GM12878 (cell line): ENCODE data around the gene AGT. TPM values are rescaled to one million over a fixed set of nuclear protein-coding genes. Genes with fewer than 3 reads are reported as not detected.

Experiments used
- ATAC-seq: fragments of 200-7000 bp; cut with Tn5 transposase; 3 replicates; pipeline ENCODE4 v1.9.1; 2020; ENCODE audit warnings: mild to moderate bottlenecking, moderate library complexity
- BruUV-seq: library from RNA; stranded (reverse); fragments of 400-500 nt; replicated peaks from 2 replicates; lab custom pipeline; 2021; lab: Mats Ljungman, UMichigan
- CTCF ChIA-PET: fragments of 300-600 bp; sonication (Branson Sonifier 250); formaldehyde crosslinking; extraction: SDS; loops from one replicate; lab custom pipeline; 2021; ENCODE audit warnings: inconsistent platforms; lab: Yijun Ruan, JAX
- POLR2A ChIA-PET: fragments of 350-600 bp; formaldehyde crosslinking; extraction: SDS; loops from one replicate; lab custom pipeline; 2021; ENCODE audit warnings: inconsistent platforms; lab: Charles Lee
- RAD21 ChIA-PET: fragments of 300-600 bp; sonication (Branson Sonifier 250); formaldehyde crosslinking; loops from one replicate; lab custom pipeline; 2023; ENCODE audit warnings: antibody characterized with exemption; ENCODE audit not compliant: unreplicated experiment; lab: Charles Lee
- SMC1A ChIA-PET: fragments of 300-600 bp; sonication (Branson Sonifier 250); formaldehyde crosslinking; loops from one replicate; lab custom pipeline; 2023; ENCODE audit not compliant: unreplicated experiment, uncharacterized antibody; lab: Charles Lee
- DNase-seq: peaks from one replicate; pipeline ENCODE4 v3.0.0-alpha.2; 2011; ENCODE audit warnings: low read depth, low spot score
- FAIRE-seq: peaks from 3 replicates; lab custom pipeline; 2011; peaks lifted over from hg19 to GRCh38; lab: Jason Lieb, UNC
- H2AFZ ChIP-seq: 2 replicates; pipeline ENCODE4 v1.6.0; 2011; ENCODE audit warnings: low read depth, low read length, control low read depth; ENCODE audit not compliant: control insufficient read depth
- H3K27ac ChIP-seq: 2 replicates; pipeline ENCODE4 v1.5.1; 2011; ENCODE audit warnings: control low read depth; ENCODE audit not compliant: control insufficient read depth, insufficient read depth
- H3K27me3 ChIP-seq, 2 experiments: replicated peaks in 1 of 2; 2 replicates each; pipeline versions ENCODE4 v1.6.0 to v1.6.1; 2011; ENCODE audit warnings: low read length in 1 of 2; ENCODE audit not compliant: control insufficient read depth in 2 of 2, insufficient read depth in 2 of 2
- H3K36me3 ChIP-seq, 2 experiments: 2 replicates each; pipeline ENCODE4 v1.5.1; 2011; ENCODE audit warnings: low read length in 1 of 2; ENCODE audit not compliant: control insufficient read depth in 2 of 2, insufficient read depth in 2 of 2
- H3K4me1 ChIP-seq: 2 replicates; pipeline ENCODE4 v1.6.1; 2011; ENCODE audit warnings: mild to moderate bottlenecking, low read length, moderate library complexity, mixed read lengths; ENCODE audit not compliant: control insufficient read depth, insufficient read depth
- H3K4me2 ChIP-seq: 2 replicates; pipeline ENCODE4 v1.6.0; 2011; ENCODE audit warnings: control low read depth; ENCODE audit not compliant: control insufficient read depth, insufficient read depth
- H3K4me3 ChIP-seq: fragments of 200-600 bp; sonication (generic); 2 replicates; pipeline ENCODE4 v1.5.1; 2016
- H3K79me2 ChIP-seq: 2 replicates; pipeline ENCODE4 v1.6.0; 2011; ENCODE audit warnings: low read length; ENCODE audit not compliant: control insufficient read depth, insufficient read depth
- H3K9ac ChIP-seq: 2 replicates; pipeline ENCODE4 v1.8.0; 2011; ENCODE audit warnings: low read length, control low read depth, mixed read lengths; ENCODE audit not compliant: control insufficient read depth, insufficient read depth
- H3K9me3 ChIP-seq: replicated peaks from 3 replicates; pipeline ENCODE4 v1.5.1; 2011; ENCODE audit warnings: mild to moderate bottlenecking, low read length; ENCODE audit not compliant: control insufficient read depth, insufficient read depth
- H4K20me1 ChIP-seq: 2 replicates; pipeline ENCODE4 v1.6.0; 2011; ENCODE audit not compliant: control insufficient read depth, insufficient read depth
- ATF3 ChIP-seq: IDR thresholded peaks from 2 replicates; pipeline ENCODE4 v1.6.1; 2011; ENCODE audit warnings: low read depth, mild to moderate bottlenecking, low read length, moderate library complexity, borderline replicate concordance; ENCODE audit errors: extremely low read depth
- CBX5 ChIP-seq: sonication (generic); IDR thresholded peaks from 2 replicates; pipeline ENCODE4 v1.6.1; 2016; ENCODE audit warnings: low read depth, moderate library complexity, mild to moderate bottlenecking, inconsistent platforms
- CEBPB ChIP-seq, 2 experiments: fragments of 150-350 bp in 1 of 2; IDR thresholded peaks; 2 replicates each; pipeline ENCODE4 v1.6.1; 2012 to 2014; ENCODE audit warnings: low read depth in 2 of 2, low read length in 2 of 2, borderline replicate concordance in 1 of 2, inconsistent platforms in 1 of 2
- CREB1 ChIP-seq: IDR thresholded peaks from 2 replicates; pipeline ENCODE4 v1.6.1; 2012; ENCODE audit warnings: low read depth, mild to moderate bottlenecking, inconsistent platforms
- ETV6 ChIP-seq, 2 experiments: fragments of 450-650 bp in 1 of 2; IDR thresholded peaks in 1 of 2; conservative IDR thresholded peaks in 1 of 2; 2 replicates each; pipeline ENCODE4 v1.6.1; 2014; ENCODE audit warnings: antibody characterized with exemption in 1 of 2, borderline replicate concordance in 1 of 2, low read depth in 1 of 2, mild to moderate bottlenecking in 1 of 2, moderate library complexity in 1 of 2
- MAX ChIP-seq: IDR thresholded peaks from 2 replicates; pipeline ENCODE4 v1.6.1; 2012; ENCODE audit warnings: low read depth, low read length, improper control_type of control experiment
- MEF2A ChIP-seq: IDR thresholded peaks from 2 replicates; pipeline ENCODE4 v1.6.1; 2011; ENCODE audit warnings: low read depth, mild to moderate bottlenecking, low read length, moderate library complexity; ENCODE audit not compliant: insufficient read depth
- NFYA ChIP-seq: IDR thresholded peaks from 2 replicates; pipeline ENCODE4 v1.6.1; 2011; ENCODE audit warnings: low read depth, mild to moderate bottlenecking, low read length, improper control_type of control experiment, borderline replicate concordance
- NR2F1 ChIP-seq: fragments of 450-650 bp; conservative IDR thresholded peaks from 2 replicates; pipeline ENCODE4 v1.6.1; 2017; ENCODE audit warnings: mild to moderate bottlenecking
- POLR2AphosphoS2 ChIP-seq: IDR thresholded peaks from 2 replicates; pipeline ENCODE4 v1.6.1; 2011; ENCODE audit warnings: low read depth, mild to moderate bottlenecking, low read length, improper control_type of control experiment, moderate library complexity
- POLR2AphosphoS5 ChIP-seq: IDR thresholded peaks from 2 replicates; pipeline ENCODE4 v1.6.1; 2011; ENCODE audit warnings: mild to moderate bottlenecking, low read length, inconsistent platforms
- REST ChIP-seq: IDR thresholded peaks from 2 replicates; pipeline ENCODE4 v1.6.1; 2012; ENCODE audit warnings: mild to moderate bottlenecking, low read depth, low read length
- SUPT20H ChIP-seq: IDR thresholded peaks from 2 replicates; pipeline ENCODE4 v1.6.1; 2011; ENCODE audit warnings: low read depth, mild to moderate bottlenecking, low read length, moderate library complexity, borderline replicate concordance; ENCODE audit not compliant: control insufficient read depth
- TAF1 ChIP-seq: IDR thresholded peaks from 2 replicates; pipeline ENCODE4 v1.6.1; 2011; ENCODE audit warnings: mild to moderate bottlenecking, low read depth, low read length, borderline replicate concordance
- WGBS: methylation state at CpG from one replicate; pipeline ENCODE4 v1.1.6; 2016; ENCODE audit warnings: low lambda C conversion rate; ENCODE audit not compliant: insufficient replicate concordance, insufficient coverage; ENCODE audit errors: missing lambda C conversion rate; 5-methylcytosine and 5-hydroxymethylcytosine counted together
- in situ Hi-C: fragments of 300-500 bp; cut with MboI; formaldehyde crosslinking; loops from 9 replicates; pipeline ENCODE4 v1.14.3; 2018; ENCODE audit warnings: mixed read lengths
- intact Hi-C: fragments of 100-400 bp; cut with micrococcal nuclease; formaldehyde crosslinking; loops from one replicate; pipeline ENCODE4 v1.14.2; 2022; ENCODE audit not compliant: unreplicated experiment
- polyA plus RNA-seq, 11 experiments: library from polyadenylated mRNA; depleted of rRNA in 4 of 11; unstranded in 6 of 11; stranded (reverse) in 5 of 11; fragments of >200 nt; fragmentation: Nextera tagmentation in 4 of 11; fragmentation: Illumina TruSeq in 1 of 11; extraction: Ambion mirVana in 4 of 11; extraction: Trizol in 1 of 11; gene quantifications; 1 replicate in 1 of 11; 2 replicates in 10 of 11; pipeline versions ENCODE4 v1.2.1 to v1.2.3, GENCODE V29; 2011 to 2016; ENCODE audit warnings: inconsistent platforms in 2 of 11, missing spikeins in 2 of 11, low read depth in 1 of 11
- total RNA-seq, 4 experiments: library from RNA; depleted of rRNA in 3 of 4; stranded (reverse); fragments of >200 nt in 3 of 4; fragmentation: Illumina TruSeq in 1 of 4; extraction: Trizol in 1 of 4; gene quantifications; 2 replicates each; pipeline versions ENCODE4 v1.2.1 to v1.2.3, GENCODE V29; 2013 to 2021
- TF ChIP-seq, protein P1 (sequence below): fragments of 150-350 bp; IDR thresholded peaks from 2 replicates; pipeline ENCODE4 v1.6.1; 2014; ENCODE audit warnings: mild to moderate bottlenecking, low read depth, low read length
- TF ChIP-seq, protein P2 (sequence below): IDR thresholded peaks from 2 replicates; pipeline ENCODE4 v1.6.1; 2011; ENCODE audit warnings: low read depth, low read length, improper control_type of control experiment, borderline replicate concordance

Gene AGT
- total and polyA plus RNA-seq, 10 of the 15 experiments (the other 5 are each of a cell fraction or from before 2014, with no cell fraction given) = 0.69 TPM; not detected in 9

DNA sequence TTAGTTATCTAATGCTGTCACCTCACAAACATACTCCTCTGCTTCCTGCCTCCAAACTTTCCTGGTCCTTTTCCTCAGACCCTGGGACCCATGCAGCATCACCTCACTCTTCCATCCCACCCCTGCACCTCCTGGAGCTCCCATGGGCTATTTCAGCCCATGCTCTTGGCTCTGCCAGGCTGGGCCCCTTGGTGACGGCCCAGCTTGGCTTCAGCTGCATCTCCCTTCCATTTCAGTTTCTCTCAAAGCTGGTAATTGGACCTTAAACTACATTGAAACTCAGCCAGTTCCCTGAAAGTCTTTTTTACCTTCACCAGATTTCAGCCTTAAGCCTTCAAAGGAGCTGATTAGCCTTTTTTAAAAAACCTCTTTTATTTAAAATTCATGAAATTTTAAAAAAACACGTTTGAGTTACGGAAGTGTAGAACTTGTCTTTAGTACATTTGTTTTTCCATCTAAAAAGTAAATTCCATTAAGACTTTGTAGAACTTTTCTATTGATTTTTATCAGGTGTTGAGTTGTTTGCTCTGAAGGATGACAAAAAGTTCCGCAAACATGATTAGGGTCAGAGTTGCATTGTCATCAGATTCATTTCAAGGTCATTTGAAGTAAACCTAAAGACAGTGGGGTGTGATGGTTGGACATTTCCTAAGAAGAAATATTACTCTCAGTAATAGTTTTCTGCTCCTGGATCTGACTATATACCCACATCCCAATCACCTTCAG lies 33.5 kb downstream of the AGT start:
- Histone ChIP-seq H3K4me3 (no peak overlapping the region), H4K20me1 (no peaks in the 10 kb centered on the region), H3K36me3 (peaks cover 5 to 20% of the 10 kb centered on the region in 2 experiments; a peak in 3 of 4 replicates), H3K4me1 (no peaks in the 10 kb centered on the region), H3K9ac (no peak overlapping the region), H3K27ac (no peak overlapping the region), H2AFZ (no peak overlapping the region), H3K9me3 (no peaks in the 10 kb centered on the region), H3K4me2 (no peak overlapping the region), H3K79me2 (no peaks in the 10 kb centered on the region)
- SMC1A ChIA-PET = no interaction called here
- DNase-seq = no peak
- POLR2A ChIA-PET = no interaction called here
- no TSS peak for BruUV-seq
- RAD21 ChIA-PET = no interaction called here
- no peak for ATAC-seq
- FAIRE-seq = no peak
- intact Hi-C loops (no loop called here), in situ Hi-C loops (no loop called here)
- TF ChIP-seq REST = no peak
- TF ChIP-seq TAF1 = no peak
- TF ChIP-seq MAX = no peak
- TF ChIP-seq SUPT20H = no peak
- TF ChIP-seq, protein P1, sequence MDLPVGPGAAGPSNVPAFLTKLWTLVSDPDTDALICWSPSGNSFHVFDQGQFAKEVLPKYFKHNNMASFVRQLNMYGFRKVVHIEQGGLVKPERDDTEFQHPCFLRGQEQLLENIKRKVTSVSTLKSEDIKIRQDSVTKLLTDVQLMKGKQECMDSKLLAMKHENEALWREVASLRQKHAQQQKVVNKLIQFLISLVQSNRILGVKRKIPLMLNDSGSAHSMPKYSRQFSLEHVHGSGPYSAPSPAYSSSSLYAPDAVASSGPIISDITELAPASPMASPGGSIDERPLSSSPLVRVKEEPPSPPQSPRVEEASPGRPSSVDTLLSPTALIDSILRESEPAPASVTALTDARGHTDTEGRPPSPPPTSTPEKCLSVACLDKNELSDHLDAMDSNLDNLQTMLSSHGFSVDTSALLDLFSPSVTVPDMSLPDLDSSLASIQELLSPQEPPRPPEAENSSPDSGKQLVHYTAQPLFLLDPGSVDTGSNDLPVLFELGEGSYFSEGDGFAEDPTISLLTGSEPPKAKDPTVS = no peak
- TF ChIP-seq CEBPB (IDR thresholded peaks at IDR 0.05; ENCODE audit: borderline replicate concordance in 1 of 2, low read depth in 2 of 2, low read length in 2 of 2) = no peak
- TF ChIP-seq NR2F1 = no peak
- TF ChIP-seq CBX5 = no peak
- TF ChIP-seq, protein P2, sequence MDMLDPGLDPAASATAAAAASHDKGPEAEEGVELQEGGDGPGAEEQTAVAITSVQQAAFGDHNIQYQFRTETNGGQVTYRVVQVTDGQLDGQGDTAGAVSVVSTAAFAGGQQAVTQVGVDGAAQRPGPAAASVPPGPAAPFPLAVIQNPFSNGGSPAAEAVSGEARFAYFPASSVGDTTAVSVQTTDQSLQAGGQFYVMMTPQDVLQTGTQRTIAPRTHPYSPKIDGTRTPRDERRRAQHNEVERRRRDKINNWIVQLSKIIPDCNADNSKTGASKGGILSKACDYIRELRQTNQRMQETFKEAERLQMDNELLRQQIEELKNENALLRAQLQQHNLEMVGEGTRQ = no peak
- TF ChIP-seq ETV6 (conservative IDR thresholded peaks at IDR 0.05 in 1 of 2, IDR thresholded peaks at IDR 0.05 in 1 of 2; ENCODE audit: borderline replicate concordance in 1 of 2, low read depth in 1 of 2) = no peak
- no peak for TF ChIP-seq NFYA
- TF ChIP-seq POLR2AphosphoS2 = no peak
- no peak for TF ChIP-seq CREB1
- no peak for TF ChIP-seq MEF2A
- no peak for TF ChIP-seq POLR2AphosphoS5
- TF ChIP-seq ATF3 = no peak
- TF ChIP-seq, all 136 proteins: peak for 0
- 75% methylated on average over 4 of the region's 4 CpGs for WGBS
- no peaks in the 10 kb centered on the region for H3K27me3 ChIP-seq
- CTCF ChIA-PET = interaction anchor here (0.7 to 1.3 kb wide), 2 partner anchors 38 to 299 kb away, joined by 3 read pairs; partner anchors contain the start of gene ARV1
